Natural killer cell treated with Interleukin-12 subunit alpha and Interleukin-12 subunit beta and Interleukin-15 and Interleukin-18, amount 100 ng/mL, for 72 hours (primary cell): ENCODE results near the gene PFKFB3. TPM values are rescaled to one million over a fixed set of nuclear protein-coding genes. Genes with fewer than 3 reads are reported as not detected.
A peak's percentile ranks its signal among the peaks of the same experiment; 100 is the strongest.
"Not testable (repeated sequence)": the region's sequence is repeated elsewhere in the genome, so short reads cannot be mapped to it uniquely, and the experiment has no call there.

Source experiments
- ATAC-seq, 2 donors: fragments of 150-1000 bp; cut with Tn5 transposase in 1 of 2; sonication (Bioruptor Pico), chemical (Tn5 transposase) in 1 of 2; 2 replicates each; pipeline ENCODE4 v1.10.0; 2021
- DNase-seq: peaks from one replicate; pipeline ENCODE4 v3.0.0; 2022; ENCODE audit warnings: low spot score
- H3K27ac Mint-ChIP-seq, 2 donors: 1 replicate in 1 of 2; 2 replicates in 1 of 2; pipeline ENCODE4 v1.8.0; 2022; ENCODE audit warnings: mixed read lengths in 2 of 2, mild to moderate bottlenecking in 1 of 2, moderate library complexity in 1 of 2
- H3K27me3 Mint-ChIP-seq, 2 donors: 1 replicate in 1 of 2; 2 replicates in 1 of 2; pipeline ENCODE4 v1.8.0; 2022; ENCODE audit warnings: mixed read lengths in 2 of 2
- H3K36me3 Mint-ChIP-seq: one replicate; pipeline ENCODE4 v1.8.0; 2022; ENCODE audit warnings: mixed read lengths
- H3K4me1 Mint-ChIP-seq, 2 donors: 1 replicate in 1 of 2; 2 replicates in 1 of 2; pipeline ENCODE4 v1.8.0; 2022; ENCODE audit warnings: low read depth in 2 of 2, mixed read lengths in 2 of 2, mild to moderate bottlenecking in 1 of 2
- H3K4me3 Mint-ChIP-seq: one replicate; pipeline ENCODE4 v1.8.0; 2022; ENCODE audit warnings: mixed read lengths
- H3K9me3 Mint-ChIP-seq: 2 replicates; pipeline ENCODE4 v1.8.0; 2022; ENCODE audit warnings: mixed read lengths
- total RNA-seq, 2 donors: library from RNA; stranded (reverse); gene quantifications; one replicate each; pipeline ENCODE4 v1.2.3, GENCODE V29; 2022

PFKFB3 gene
- total RNA-seq, 2 donors from 2014 or later: 190 to 256 TPM

DNA sequence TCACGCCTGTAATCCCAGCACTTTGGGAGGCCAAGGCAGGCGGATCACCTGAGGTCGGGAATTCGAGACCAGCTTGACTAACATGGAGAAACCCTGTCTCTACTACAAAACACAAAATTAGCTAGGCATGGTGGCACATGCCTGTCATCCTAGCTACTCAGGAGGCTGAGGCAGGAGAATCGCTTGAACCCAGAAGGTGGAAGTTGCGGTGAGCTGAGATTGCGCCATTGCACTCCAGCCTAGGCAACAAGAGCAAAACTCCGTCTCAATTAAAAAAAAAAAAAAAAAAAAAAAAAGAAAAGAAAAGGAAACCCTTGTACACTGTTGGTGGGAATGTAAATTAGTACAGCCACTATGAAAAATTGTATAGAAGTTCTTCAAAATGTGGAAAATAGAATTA, 46.2 kb downstream of the PFKFB3 start:
- H3K4me3 Mint-ChIP-seq, H3K27me3 Mint-ChIP-seq, ATAC-seq, DNase-seq, H3K4me1 Mint-ChIP-seq, H3K36me3 Mint-ChIP-seq, H3K9me3 Mint-ChIP-seq: not testable (repeated sequence)
- H3K27ac Mint-ChIP-seq: peak overlapping the region in 1 of 2 donors; percentile 7

DNA sequence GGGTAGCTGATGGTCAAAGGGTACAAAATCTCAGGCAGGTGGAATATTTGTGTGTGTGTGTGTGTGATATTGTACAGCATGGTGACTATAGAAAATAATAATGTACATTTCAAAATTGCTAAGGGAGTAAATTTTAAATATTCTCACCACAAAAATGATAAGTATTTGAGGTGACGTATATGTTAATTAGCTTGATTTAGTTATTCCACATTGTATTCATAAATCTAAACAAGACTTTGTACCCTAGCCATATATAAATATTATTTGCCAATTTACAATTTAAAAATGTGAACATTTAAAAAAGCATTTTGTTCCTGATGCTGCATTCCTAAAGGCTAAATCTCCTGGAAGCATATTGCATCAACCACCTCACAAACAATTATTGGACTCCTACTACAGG, 47.0 kb downstream of the PFKFB3 start:
- Mint-ChIP-seq H3K4me1 (peaks cover 4 to 8% of the 10 kb centered on the region in 2 donors), H3K27ac (peak overlapping the region in 1 of 2 donors; percentile 7), H3K36me3 (no peaks in the 10 kb centered on the region), H3K4me3 (no peak overlapping the region), H3K27me3 (no peaks in the 10 kb centered on the region), H3K9me3 (no peaks in the 10 kb centered on the region)
- DNase-seq: no peak
- ATAC-seq: no peak

DNA sequence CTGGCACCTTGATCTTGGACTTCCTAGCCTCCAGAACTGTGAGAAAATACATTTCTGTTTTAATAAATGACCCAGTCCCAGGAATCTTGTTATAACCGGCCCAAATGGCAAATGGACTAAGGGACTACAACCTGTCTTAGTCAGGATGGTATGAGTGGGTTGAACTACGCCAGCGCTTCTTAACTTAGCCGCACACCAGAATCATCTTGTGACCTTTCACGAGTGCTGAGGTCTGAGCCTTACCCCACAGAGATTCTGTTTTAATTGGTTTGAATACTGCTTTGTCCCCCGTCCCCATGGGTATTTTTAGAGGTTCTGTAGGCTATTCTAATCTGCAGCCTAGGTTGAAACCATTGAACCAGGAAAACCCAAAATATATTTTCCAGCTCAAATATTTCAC, 48.0 kb downstream of the PFKFB3 start:
- no peak overlapping the region for H3K4me3 Mint-ChIP-seq
- no peak for DNase-seq
- H3K4me1 Mint-ChIP-seq: peaks cover 4 to 8% of the 10 kb centered on the region in 2 donors

DNA sequence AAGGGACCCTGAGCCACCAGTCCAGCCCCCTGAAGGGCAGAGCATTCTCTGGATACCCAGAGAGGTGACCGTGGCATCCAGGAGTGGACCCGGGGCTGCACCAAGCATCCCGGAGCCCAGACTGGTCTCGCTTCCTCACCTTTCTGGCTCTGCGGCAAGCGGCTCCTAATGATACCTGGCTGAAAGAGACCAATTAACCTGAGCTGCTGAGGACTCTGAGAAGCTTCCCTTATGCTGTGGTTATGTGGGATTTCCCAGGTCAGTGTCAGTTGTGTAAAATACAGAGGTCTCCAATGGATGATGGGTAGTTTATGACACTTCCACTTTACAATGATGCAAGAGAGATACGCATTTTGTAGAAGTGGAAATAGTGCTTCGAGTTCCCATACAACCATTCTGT, 51.5 kb downstream of the PFKFB3 start:
- peaks cover 6% of the 10 kb centered on the region for H3K36me3 Mint-ChIP-seq
- peak; percentile 51 to 64 for ATAC-seq

More for the DNA sequence above, 48.0 kb downstream of the PFKFB3 start:
- H3K9me3 Mint-ChIP-seq: no peaks in the 10 kb centered on the region
- no peaks in the 10 kb centered on the region for H3K36me3 Mint-ChIP-seq
- H3K27ac Mint-ChIP-seq: no peak overlapping the region
- no peak for ATAC-seq
- H3K27me3 Mint-ChIP-seq: no peaks in the 10 kb centered on the region

DNA sequence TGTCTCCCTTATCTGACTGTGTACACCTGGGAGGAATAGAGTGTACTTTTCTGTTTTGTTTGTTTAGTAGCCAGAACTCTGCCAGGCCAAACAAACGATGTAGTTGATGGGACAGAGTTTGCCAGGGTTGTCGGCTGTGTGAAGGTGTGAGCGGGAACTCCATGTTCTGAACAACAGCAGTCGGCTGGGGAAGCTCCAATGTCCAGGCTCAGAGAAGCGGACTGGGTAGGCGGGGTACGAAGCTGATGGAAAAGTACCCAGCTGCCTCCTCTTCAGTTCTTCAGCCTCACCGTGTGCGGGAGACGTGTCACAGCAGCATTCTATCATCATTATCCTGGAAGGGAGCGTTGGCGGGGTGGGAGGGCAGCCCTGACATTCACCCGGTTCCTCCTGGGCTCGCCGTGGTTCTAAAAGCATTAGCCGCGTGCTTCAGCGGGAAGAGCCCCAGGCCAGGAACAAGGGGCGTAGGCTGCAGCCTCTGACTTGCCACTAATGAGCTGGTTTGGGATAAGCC, 52.9 kb downstream of the PFKFB3 start:
- DNase-seq (no peak), ATAC-seq (no peak)
- no peak overlapping the region for H3K4me3 Mint-ChIP-seq
- H3K36me3 Mint-ChIP-seq: peaks cover 13% of the 10 kb centered on the region
- H3K4me1 Mint-ChIP-seq: peaks cover 12 to 14% of the 10 kb centered on the region in 2 donors
- peak overlapping the region in 1 of 2 donors; percentile 37 for H3K27ac Mint-ChIP-seq
- H3K9me3 Mint-ChIP-seq: peaks cover 9% of the 10 kb centered on the region
- H3K27me3 Mint-ChIP-seq: no peaks in the 10 kb centered on the region

More for the DNA sequence above, 51.5 kb downstream of the PFKFB3 start:
- H3K4me1 Mint-ChIP-seq: peaks cover 8 to 12% of the 10 kb centered on the region in 2 donors
- no peak overlapping the region for H3K27ac Mint-ChIP-seq
- peaks cover 3% of the 10 kb centered on the region for H3K9me3 Mint-ChIP-seq
- no peak for DNase-seq
- H3K4me3 Mint-ChIP-seq: no peak overlapping the region
- H3K27me3 Mint-ChIP-seq: no peaks in the 10 kb centered on the region

DNA sequence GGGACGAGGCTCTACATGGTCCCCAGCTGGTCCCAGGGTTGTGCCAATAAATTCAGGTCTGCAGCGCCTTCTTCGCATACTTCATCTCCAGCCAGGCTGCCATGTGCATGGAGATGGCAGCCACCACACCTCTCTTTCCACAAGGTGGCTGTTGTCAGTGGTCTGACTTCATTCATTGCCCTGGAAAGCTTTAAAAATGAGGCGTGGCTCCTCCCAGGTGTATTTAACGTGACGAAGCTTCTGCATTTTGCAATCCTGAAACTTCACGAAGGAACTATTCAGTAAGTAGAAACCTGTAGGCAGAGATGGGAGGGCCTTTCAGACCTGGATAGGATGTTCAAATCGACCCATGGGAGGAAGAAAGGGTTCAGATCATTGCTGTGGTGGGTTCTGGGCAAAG, 53.7 kb downstream of the PFKFB3 start:
- Mint-ChIP-seq H3K4me1 (peaks cover 14 to 15% of the 10 kb centered on the region in 2 donors), H3K36me3 (peaks cover 13% of the 10 kb centered on the region), H3K9me3 (peaks cover 9% of the 10 kb centered on the region), H3K4me3 (no peak overlapping the region), H3K27ac (peak overlapping the region in 1 of 2 donors; percentile 18), H3K27me3 (no peaks in the 10 kb centered on the region)
- ATAC-seq (no peak), DNase-seq (no peak)

DNA sequence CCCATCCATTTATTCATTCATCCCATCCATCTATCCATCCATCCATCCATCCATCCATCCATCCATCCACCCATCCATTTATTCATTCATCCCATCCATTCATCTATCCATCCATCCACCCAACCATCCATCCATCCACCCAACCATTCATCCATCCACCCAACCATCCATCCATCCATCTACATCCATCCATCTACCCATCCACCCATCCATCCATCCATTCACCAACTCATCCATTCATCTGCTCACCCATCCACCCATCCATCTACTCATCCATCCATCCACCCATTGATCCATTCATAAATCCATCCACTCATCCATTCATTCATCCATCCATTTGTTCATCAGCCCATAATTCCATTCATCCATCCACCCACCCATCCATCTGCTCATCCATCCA, 56.4 kb downstream of the PFKFB3 start:
- Mint-ChIP-seq H3K27me3 (no peaks in the 10 kb centered on the region), H3K9me3 (peaks cover 9% of the 10 kb centered on the region), H3K4me3 (no peak overlapping the region), H3K36me3 (peaks cover 13% of the 10 kb centered on the region), H3K4me1 (peaks cover 10 to 14% of the 10 kb centered on the region in 2 donors), H3K27ac (no peak overlapping the region)
- DNase-seq (no peak), ATAC-seq (no peak)

DNA sequence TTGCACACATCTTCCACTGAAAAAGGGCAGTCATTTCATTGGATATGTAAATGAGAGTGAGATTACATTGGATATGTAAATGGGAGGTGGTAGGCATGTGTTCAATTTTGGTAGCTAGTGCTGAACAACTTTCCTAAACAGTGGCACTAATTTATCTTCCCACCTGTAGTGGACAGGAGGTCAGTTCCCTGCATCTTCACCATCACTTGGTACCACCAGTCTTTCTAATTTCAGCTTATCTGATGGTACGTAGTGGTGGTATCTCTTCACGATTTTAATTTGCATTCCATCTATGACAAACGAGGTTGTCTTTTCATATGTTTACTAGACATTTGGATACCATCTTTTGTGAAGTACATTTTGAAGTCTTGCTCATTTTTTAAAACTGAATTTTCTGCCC, 58.1 kb downstream of the PFKFB3 start:
- Mint-ChIP-seq H3K4me3 (no peak overlapping the region), H3K36me3 (peaks cover 13% of the 10 kb centered on the region), H3K9me3 (peaks cover 9% of the 10 kb centered on the region), H3K4me1 (peaks cover 11 to 14% of the 10 kb centered on the region in 2 donors), H3K27me3 (no peaks in the 10 kb centered on the region), H3K27ac (no peak overlapping the region)
- DNase-seq: no peak
- no peak for ATAC-seq

DNA sequence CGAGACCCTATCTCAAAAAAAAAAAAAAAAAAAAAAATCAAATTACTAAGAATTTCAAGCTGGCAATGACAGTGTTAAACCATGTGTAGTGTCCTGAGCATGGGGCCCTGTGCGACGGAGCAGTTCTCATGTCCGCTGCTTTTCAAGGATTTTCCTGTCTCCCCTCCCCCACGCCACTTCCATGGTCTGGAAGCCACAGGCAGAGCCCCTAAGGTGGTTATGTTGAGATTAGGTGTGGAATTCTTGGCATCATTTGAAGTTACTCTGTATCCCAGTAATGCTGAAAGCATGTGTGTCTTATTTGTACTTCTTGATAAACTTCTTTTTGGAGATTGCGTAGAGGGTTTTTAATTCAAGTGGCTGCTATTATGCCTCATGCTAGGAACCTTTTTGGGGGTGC, 65.2 kb downstream of the PFKFB3 start:
- no peak for ATAC-seq
- H3K4me3 Mint-ChIP-seq: peak overlapping the region; percentile 63
- H3K36me3 Mint-ChIP-seq: no peaks in the 10 kb centered on the region
- peak overlapping the region; percentile 91 to 93 for H3K27ac Mint-ChIP-seq
- no peaks in the 10 kb centered on the region for H3K9me3 Mint-ChIP-seq
- no peak for DNase-seq
- H3K27me3 Mint-ChIP-seq: no peaks in the 10 kb centered on the region
- H3K4me1 Mint-ChIP-seq: peaks cover 44 to 55% of the 10 kb centered on the region in 2 donors

DNA sequence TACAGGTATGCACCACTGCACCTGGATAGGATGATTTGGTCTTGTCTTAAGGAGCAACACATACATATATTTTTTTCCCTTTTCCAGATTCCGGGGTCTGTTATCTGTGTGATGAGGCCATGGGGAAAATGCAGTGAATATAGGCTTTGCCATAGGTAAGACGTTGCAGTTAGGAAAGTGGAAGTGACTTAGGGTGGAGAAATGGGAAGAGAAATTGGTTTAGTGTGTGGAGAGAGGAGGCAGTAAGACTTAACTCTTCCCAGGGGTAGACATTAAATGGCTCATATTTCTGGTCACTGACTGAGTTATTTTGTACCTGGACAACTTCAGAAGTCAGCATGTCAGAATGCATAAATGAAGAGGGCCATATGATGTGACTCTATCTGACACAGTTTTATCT, 66.7 kb downstream of the PFKFB3 start:
- no peak for ATAC-seq
- no peaks in the 10 kb centered on the region for H3K9me3 Mint-ChIP-seq
- no peak for DNase-seq
- no peaks in the 10 kb centered on the region for H3K36me3 Mint-ChIP-seq
- peak overlapping the region; percentile 95 to 99 for H3K27ac Mint-ChIP-seq
- peaks cover 53 to 66% of the 10 kb centered on the region in 2 donors for H3K4me1 Mint-ChIP-seq
- peak overlapping the region; percentile 75 for H3K4me3 Mint-ChIP-seq
- H3K27me3 Mint-ChIP-seq: no peaks in the 10 kb centered on the region

DNA sequence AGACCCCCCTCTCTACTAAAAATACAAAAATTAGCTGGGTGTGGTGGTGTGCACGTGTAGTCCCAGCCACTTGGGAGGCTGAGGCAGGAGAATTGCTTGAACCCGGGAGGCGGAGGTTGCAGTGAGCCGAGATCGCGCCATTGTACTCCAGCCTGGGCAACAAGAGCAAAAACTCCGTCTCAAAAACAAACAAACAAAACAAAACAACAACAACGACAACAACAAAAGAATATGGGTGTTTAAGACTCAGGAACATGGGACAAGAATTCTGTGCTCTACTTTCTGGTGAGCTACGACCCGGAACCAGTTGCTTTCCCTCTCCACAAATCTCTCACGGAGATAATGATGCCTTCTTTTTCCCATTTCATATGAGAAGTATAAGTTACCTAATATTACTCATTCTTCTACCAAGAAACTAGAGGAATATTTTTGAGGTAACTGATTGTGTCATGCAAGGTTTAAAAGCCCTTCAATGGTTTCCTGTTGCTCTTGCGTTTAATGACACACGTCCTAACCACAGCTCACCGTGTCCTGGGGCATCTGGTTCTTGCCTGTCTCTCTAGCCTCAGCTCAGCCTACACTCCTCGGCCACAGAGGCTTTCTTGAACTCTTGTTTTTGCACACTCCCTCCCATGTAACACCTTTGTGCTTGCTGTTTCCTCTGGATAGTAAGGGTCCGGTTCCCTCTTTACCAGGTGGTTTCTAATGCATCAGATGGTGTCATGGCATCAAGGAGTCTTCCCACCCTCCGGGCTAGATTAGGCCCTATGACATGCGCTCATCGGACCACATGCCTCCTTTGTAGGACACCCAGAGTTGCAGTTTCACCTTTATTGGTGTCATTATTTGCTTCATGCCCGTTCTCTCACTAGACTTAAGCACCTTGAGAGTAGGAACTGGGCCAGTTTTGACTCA, 67.5 kb downstream of the PFKFB3 start:
- H3K9me3 Mint-ChIP-seq: no peaks in the 10 kb centered on the region
- peaks cover 59 to 69% of the 10 kb centered on the region in 2 donors for H3K4me1 Mint-ChIP-seq

DNA sequence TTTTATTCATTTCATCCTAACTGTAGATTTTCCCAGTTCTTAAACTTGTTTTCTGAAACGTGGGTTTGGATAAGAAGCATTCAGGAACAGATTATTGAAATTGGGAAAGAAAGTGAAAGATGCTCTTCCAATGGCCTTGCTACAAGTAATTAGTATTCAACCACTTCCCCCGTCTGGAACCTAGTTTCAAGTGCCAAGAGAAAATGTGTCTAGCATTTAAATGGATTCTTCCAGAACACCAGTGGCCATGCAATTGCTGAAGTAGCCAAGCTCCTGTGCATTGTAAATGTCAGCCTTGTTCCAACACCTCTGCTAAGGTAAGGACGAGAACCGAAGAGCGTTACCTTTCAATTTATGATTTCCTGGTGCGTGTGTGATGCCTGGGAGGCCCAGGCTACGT, 68.2 kb downstream of the PFKFB3 start:
- DNase-seq (no peak), ATAC-seq (no peak)
- no peaks in the 10 kb centered on the region for H3K9me3 Mint-ChIP-seq
- peak overlapping the region; percentile 75 for H3K4me3 Mint-ChIP-seq
- H3K27ac Mint-ChIP-seq: peak overlapping the region; percentile 95 to 99
- H3K27me3 Mint-ChIP-seq: no peaks in the 10 kb centered on the region
- H3K36me3 Mint-ChIP-seq: no peaks in the 10 kb centered on the region
- H3K4me1 Mint-ChIP-seq: peaks cover 67 to 77% of the 10 kb centered on the region in 2 donors

More for the DNA sequence above, 67.5 kb downstream of the PFKFB3 start:
- ATAC-seq (peak; percentile 81), DNase-seq (peak; percentile 83)
- H3K27me3 Mint-ChIP-seq: no peaks in the 10 kb centered on the region
- peak overlapping the region; percentile 95 to 99 for H3K27ac Mint-ChIP-seq
- no peaks in the 10 kb centered on the region for H3K36me3 Mint-ChIP-seq
- H3K4me3 Mint-ChIP-seq: peak overlapping the region; percentile 75

DNA sequence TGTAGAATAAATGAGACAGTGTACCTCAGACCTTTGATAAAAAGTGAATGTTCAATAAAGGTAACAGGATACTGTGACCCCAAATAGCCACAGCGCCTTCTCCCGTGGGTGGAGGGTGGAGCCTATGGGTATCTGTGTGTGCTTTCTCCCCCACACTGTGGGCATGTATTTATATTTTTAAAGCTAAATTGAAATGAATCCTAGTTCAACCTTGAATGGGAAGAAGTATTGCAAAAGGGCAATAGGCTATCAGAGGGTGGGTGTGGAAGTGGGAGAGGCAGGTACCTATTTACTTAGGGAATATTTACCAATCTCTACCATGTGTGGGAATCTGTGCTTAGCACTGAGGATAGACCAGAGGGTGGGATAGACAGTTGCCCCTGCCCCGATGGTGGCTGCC, 68.9 kb downstream of the PFKFB3 start:
- peaks cover 65 to 74% of the 10 kb centered on the region in 2 donors for H3K4me1 Mint-ChIP-seq

DNA sequence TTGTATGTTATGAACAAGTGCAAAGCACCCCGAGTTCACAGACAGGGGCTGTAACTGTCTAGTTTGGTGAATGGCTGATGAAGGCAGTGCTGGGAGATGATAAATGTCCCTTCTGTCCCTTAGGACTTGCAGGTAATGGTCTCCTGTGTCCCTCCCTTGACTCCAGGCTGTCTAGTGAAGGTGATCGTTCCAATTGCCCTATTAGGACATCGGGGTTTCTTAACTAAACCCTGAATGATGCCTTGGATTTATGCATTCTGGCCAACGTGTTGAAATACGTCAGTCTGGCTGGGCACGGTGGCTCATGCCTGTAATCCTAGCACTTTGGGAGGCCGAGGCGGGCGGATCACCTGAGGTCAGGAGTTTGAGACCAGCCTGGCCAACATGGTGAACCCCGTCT, 69.4 kb downstream of the PFKFB3 start:
- peak overlapping the region; percentile 95 to 99 for H3K27ac Mint-ChIP-seq
- H3K27me3 Mint-ChIP-seq: no peaks in the 10 kb centered on the region
- DNase-seq (no peak), ATAC-seq (no peak)
- H3K4me1 Mint-ChIP-seq: peaks cover 67 to 74% of the 10 kb centered on the region in 2 donors
- H3K36me3 Mint-ChIP-seq: peaks cover 1% of the 10 kb centered on the region
- H3K4me3 Mint-ChIP-seq: no peak overlapping the region
- H3K9me3 Mint-ChIP-seq: no peaks in the 10 kb centered on the region

More for the DNA sequence above, 68.9 kb downstream of the PFKFB3 start:
- no peaks in the 10 kb centered on the region for H3K36me3 Mint-ChIP-seq
- H3K27ac Mint-ChIP-seq: peak overlapping the region; percentile 95 to 99
- DNase-seq: no peak
- ATAC-seq: no peak
- peak overlapping the region; percentile 75 for H3K4me3 Mint-ChIP-seq
- H3K9me3 Mint-ChIP-seq: no peaks in the 10 kb centered on the region
- no peaks in the 10 kb centered on the region for H3K27me3 Mint-ChIP-seq
